Effector CD8-positive, alpha-beta T cell (primary cell): ENCODE results near the gene SELENOO.
"Not testable (repeated sequence)": the region's sequence is repeated elsewhere in the genome, so short reads cannot be mapped to it uniquely, and the experiment has no call there.

Experiments used
- DNase-seq: peaks from one replicate; lab custom pipeline; 2025; lab: John Stamatoyannopoulos, UW
- total RNA-seq, 4 experiments: gene quantifications; one replicate each; lab custom pipeline; 2026; lab: John Stamatoyannopoulos, UW

SELENOO gene
- 40.4 to 65.6 (median 50.6) reads per million in 4 experiments for total RNA-seq

- DNase-seq: peak; percentile 86
These were observed at the start of gene SELENOO for GRCh38 chr22:50200461-50201190. SELENOO (plus strand) TSS chr22:50201011; CDS start chr22:50201037, 26 bp downstream.

- no peak for DNase-seq
These were observed 49.0 kb upstream of the SELENOO start for GRCh38 chr22:50151571-50152537.

- no peak for DNase-seq
These were observed 47.6 kb upstream of the SELENOO start for GRCh38 chr22:50153056-50153755.

- no peak for DNase-seq
These were observed 47.1 kb upstream of the SELENOO start for GRCh38 chr22:50153756-50154140.

- no peak for DNase-seq
These were observed 43.0 kb upstream of the SELENOO start for GRCh38 chr22:50157709-50158375.

- no peak for DNase-seq
These were observed 39.9 kb upstream of the SELENOO start for GRCh38 chr22:50160947-50161346.

- DNase-seq: no peak
These were observed 39.1 kb upstream of the SELENOO start for GRCh38 chr22:50161508-50162390.

GRCh38 chr22:50162391-50162956, 38.3 kb upstream of the SELENOO start:
- DNase-seq: no peak

- DNase-seq: no peak
These were observed 35.2 kb upstream of the SELENOO start for GRCh38 chr22:50165436-50166123.

GRCh38 chr22:50167689-50168489, 32.9 kb upstream of the SELENOO start:
- no peak for DNase-seq

GRCh38 chr22:50168490-50169180, 32.2 kb upstream of the SELENOO start:
- not testable (repeated sequence) for DNase-seq

- DNase-seq: no peak
These were observed 31.5 kb upstream of the SELENOO start for GRCh38 chr22:50169181-50169759.

GRCh38 chr22:50169774-50170341, 31.0 kb upstream of the SELENOO start:
- no peak for DNase-seq

- DNase-seq: no peak
These were observed 30.1 kb upstream of the SELENOO start, which contains the start of gene PANX2 for GRCh38 chr22:50170453-50171318. PANX2 (plus strand) TSS chr22:50170731; CDS start chr22:50170731, 0 bp downstream.

- no peak for DNase-seq
These were observed 29.4 kb upstream of the SELENOO start for GRCh38 chr22:50171319-50171964.

GRCh38 chr22:50171965-50172421, 28.8 kb upstream of the SELENOO start:
- no peak for DNase-seq
